GM12891 (cell line): Measurements from ENCODE around the gene KCNJ5.

Source experiments
- POLR2A ChIP-seq: IDR thresholded peaks from 2 replicates; pipeline ENCODE4 v1.6.1; 2011; ENCODE audit warnings: low read depth, low read length, control low read depth
- POLR2AphosphoS5 ChIP-seq: IDR thresholded peaks from 2 replicates; pipeline ENCODE4 v1.6.1; 2011; ENCODE audit warnings: low read depth, low read length, control low read depth

GRCh38 chr11:128927108-128927461, 35.9 kb downstream of the KCNJ5 start:
- TF ChIP-seq POLR2A: no peak
- no peak for TF ChIP-seq POLR2AphosphoS5
